Psoas muscle (tissue), 8 donors: ENCODE results near the gene USP21. TPM values are rescaled to one million over a fixed set of nuclear protein-coding genes. Genes with fewer than 3 reads are reported as not detected.
A peak's percentile ranks its signal among the peaks of the same experiment; 100 is the strongest.

ENCODE experiments used
- ATAC-seq, 4 donors: fragments of 200-7000 bp; cut with Tn5 transposase; one replicate each; pipeline ENCODE4 v1.9.1; 2020; ENCODE audit warnings: moderate library complexity in 3 of 4, mild to moderate bottlenecking in 2 of 4
- DNase-seq, 2 donors: peaks; one replicate each; pipeline ENCODE4 v3.0.0-alpha.2; 2020
- H3K27ac ChIP-seq: fragments of 200-600 bp; one replicate; pipeline ENCODE4 v1.8.0; 2022
- H3K27me3 ChIP-seq, 3 donors: fragments of 200-600 bp in 1 of 3; one replicate each; pipeline versions ENCODE4 v1.6.1 to v1.8.0; 2013 to 2022; ENCODE audit warnings: low read length in 2 of 3, mild to moderate bottlenecking in 2 of 3, moderate library complexity in 1 of 3; ENCODE audit not compliant: insufficient read depth in 3 of 3
- H3K36me3 ChIP-seq, 2 donors: fragments of 200-600 bp in 1 of 2; one replicate each; pipeline versions ENCODE4 v1.6.1 to v1.8.0; 2013 to 2022; ENCODE audit warnings: low read depth in 1 of 2, mild to moderate bottlenecking in 1 of 2, moderate library complexity in 1 of 2; ENCODE audit not compliant: insufficient read depth in 1 of 2
- H3K4me1 ChIP-seq: fragments of 200-600 bp; one replicate; pipeline ENCODE4 v1.8.0; 2022
- H3K4me3 ChIP-seq: fragments of 200-600 bp; one replicate; pipeline ENCODE4 v1.8.0; 2022; ENCODE audit warnings: mild to moderate bottlenecking
- H3K9me3 ChIP-seq: fragments of 200-600 bp; one replicate; pipeline ENCODE4 v1.8.0; 2022
- CTCF ChIP-seq: fragments of 200-600 bp; IDR thresholded peaks from one replicate; pipeline ENCODE4 v1.8.0; 2022; ENCODE audit warnings: antibody characterized with exemption
- WGBS, 3 donors: extraction: QIAGEN DNeasy Blood & Tissue Kit; methylation state at CpG; one replicate each; pipeline versions ENCODE4 v1.1.6 to v1.1.7; 2013; 5-methylcytosine and 5-hydroxymethylcytosine counted together
- intact Hi-C, 2 donors: fragments of 100-400 bp; cut with DNase I; formaldehyde crosslinking; loops; one replicate each; pipeline versions ENCODE4 v1.11.0 to v1.14.2; 2022
- polyA plus RNA-seq, 3 donors: library from polyadenylated mRNA; stranded (reverse); fragments of 200-250 nt; gene quantifications; one replicate each; pipeline ENCODE4 v1.2.3, GENCODE V29; 2013
- total RNA-seq, 4 donors: library from RNA; stranded (reverse); fragmentation: NEBNext Ultra II Directional in 2 of 4; extraction: Animal tissue kit (Norgen Biotek cat#: 25700) in 2 of 4; gene quantifications; one replicate each; pipeline versions ENCODE4 v1.2.1 to v1.2.4, GENCODE V29; 2021 to 2023
- donor health status: healthy with polysubstance abuse.
- donor health status: DM: no; HTN: no; CAD: no; lungs with moderate emphysema.
- donor health status: Bipolar disorder and iron deficiency.
- donor health status: healthy.
- donor health status: DM: yes; HTN: yes; CAD: no.
- donor health status: DM: no; HTN: no; CAD: no.
- donor health status: DM: no; HTN: no; CAD: no.
- donor health status: DM: yes; HTN: yes; CAD: no.

The USP21 gene
- total and polyA plus RNA-seq, 7 donors = 13.4 to 47.3 (median 22.9) TPM

- H3K9me3 ChIP-seq = no peaks in the 10 kb centered on the region
- no peaks in the 10 kb centered on the region for H3K27me3 ChIP-seq
- H3K4me1 ChIP-seq = peaks cover 16% of the 10 kb centered on the region
- no peak overlapping the region for H3K4me3 ChIP-seq
- TF ChIP-seq CTCF = no peak
- WGBS, 3 donors = 26 to 30% (median 26%) methylated on average over 2 of the region's 2 CpGs
- intact Hi-C loops = no loop called here
- ATAC-seq (peak in 2 of 4 donors; percentile 12 to 29), DNase-seq (peak in 1 of 2 donors; percentile 12)
- no peaks in the 10 kb centered on the region for H3K36me3 ChIP-seq
- peak overlapping the region; percentile 69 for H3K27ac ChIP-seq
Observed at GRCh38 chr1:161185732-161186311, 26.5 kb downstream of the USP21 start.

DNA sequence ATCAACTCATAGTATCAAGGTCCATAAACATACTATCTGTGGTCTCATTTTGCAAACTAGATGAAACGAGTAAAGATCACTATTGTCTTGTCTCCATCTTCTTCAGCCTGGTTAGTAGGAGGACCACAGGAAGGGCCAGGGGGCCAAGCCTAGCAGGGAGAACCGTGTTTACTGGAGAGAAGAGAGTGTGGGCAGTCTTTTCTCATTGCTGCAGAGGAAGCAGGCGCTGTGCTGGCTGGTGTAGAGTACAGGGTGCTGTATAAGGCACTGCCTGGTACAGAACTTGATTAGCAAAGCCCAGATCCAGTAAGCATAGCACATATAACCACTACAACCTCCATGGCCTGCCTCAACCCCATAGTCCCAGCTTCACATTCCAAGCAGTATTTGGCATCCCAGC, 28.0 kb downstream of the USP21 start:
- peaks cover 16% of the 10 kb centered on the region for H3K4me1 ChIP-seq
- intact Hi-C loops = no loop called here
- no peak for DNase-seq
- no peaks in the 10 kb centered on the region for H3K27me3 ChIP-seq
- H3K9me3 ChIP-seq = no peaks in the 10 kb centered on the region
- no peaks in the 10 kb centered on the region for H3K36me3 ChIP-seq
- WGBS, 3 donors = 76 to 80% (median 79%) methylated on average over 3 of the region's 3 CpGs
- no peak overlapping the region for H3K4me3 ChIP-seq
- TF ChIP-seq CTCF = no peak
- no peak overlapping the region for H3K27ac ChIP-seq
- no peak for ATAC-seq

GRCh38 chr1:161188381-161188780, 29.1 kb downstream of the USP21 start:
- Histone ChIP-seq H3K4me1 (peaks cover 16% of the 10 kb centered on the region), H3K27ac (no peak overlapping the region), H3K36me3 (no peaks in the 10 kb centered on the region), H3K9me3 (no peaks in the 10 kb centered on the region), H3K4me3 (no peak overlapping the region), H3K27me3 (no peaks in the 10 kb centered on the region)
- TF ChIP-seq CTCF = no peak
- ATAC-seq (no peak), DNase-seq (no peak)
- intact Hi-C loops = no loop called here
- WGBS, 3 donors = 84 to 90% (median 85%) methylated on average over 6 of the region's 6 CpGs

GRCh38 chr1:161189036-161189435, 29.7 kb downstream of the USP21 start:
- Histone ChIP-seq H3K4me3 (no peak overlapping the region), H3K27ac (no peak overlapping the region), H3K4me1 (peaks cover 19% of the 10 kb centered on the region), H3K36me3 (no peaks in the 10 kb centered on the region), H3K9me3 (no peaks in the 10 kb centered on the region), H3K27me3 (no peaks in the 10 kb centered on the region)
- intact Hi-C loops = loop anchor here in 1 of 2 donors (1.0 kb wide), 1 partner anchor 12 kb away; the partner anchor contains the start of gene B4GALT3
- ATAC-seq (no peak), DNase-seq (no peak)
- 91 to 95% (median 92%) methylated on average over 5 of the region's 5 CpGs for WGBS, 3 donors
- TF ChIP-seq CTCF = no peak
